HG03064 (cell line): ENCODE measurements around the gene HS3ST3A1.
"Not testable (repeated sequence)": the region's sequence is repeated elsewhere in the genome, so short reads cannot be mapped to it uniquely, and the experiment has no call there.

Experiments
- ATAC-seq: cut with Tn5 transposase; IDR thresholded peaks from one replicate; pipeline ENCODE4 v1.9.1; 2021; ENCODE audit warnings: low read depth; ENCODE audit not compliant: unreplicated experiment

Gene HS3ST3A1

DNA sequence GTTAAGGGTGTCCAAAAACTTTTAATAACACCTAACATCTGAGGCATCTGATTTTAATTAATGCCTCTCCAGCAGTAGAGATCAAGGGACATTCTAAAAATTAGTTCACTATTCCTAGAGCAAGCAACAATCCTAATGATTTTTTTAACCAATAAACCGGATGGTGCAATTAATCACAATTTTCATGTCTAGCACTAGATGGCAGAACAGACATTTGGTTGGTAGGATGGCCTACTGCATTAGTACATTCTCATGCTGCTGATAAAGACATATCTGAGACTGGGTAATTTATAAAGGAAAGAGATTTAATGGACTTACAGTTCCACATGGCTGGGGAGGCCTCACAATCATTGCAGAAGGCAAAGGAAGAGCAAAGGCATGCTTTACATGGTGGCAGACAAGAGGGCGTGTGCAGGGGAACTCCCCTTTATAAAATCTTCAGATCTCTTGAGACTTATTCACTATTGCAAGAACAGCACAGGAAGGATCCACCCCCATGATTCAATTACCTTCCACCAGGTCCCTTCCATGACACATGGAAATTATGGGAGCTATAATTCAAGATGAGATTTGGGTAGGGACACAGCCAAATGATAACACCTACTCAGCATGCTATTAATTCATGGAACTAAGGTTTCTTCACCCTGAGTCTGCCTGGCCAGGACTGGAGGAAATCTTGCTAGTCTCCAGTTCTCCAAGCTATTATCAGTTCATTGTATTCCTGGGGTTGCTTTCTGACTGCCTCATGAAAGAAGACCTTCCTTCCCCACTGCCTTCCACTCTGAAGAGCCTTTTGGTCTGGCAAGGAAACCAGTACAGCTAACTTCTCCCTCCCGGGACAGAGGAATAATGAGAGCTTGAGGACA, 24.8 kb downstream of the HS3ST3A1 start:
- ATAC-seq, result no peak

DNA sequence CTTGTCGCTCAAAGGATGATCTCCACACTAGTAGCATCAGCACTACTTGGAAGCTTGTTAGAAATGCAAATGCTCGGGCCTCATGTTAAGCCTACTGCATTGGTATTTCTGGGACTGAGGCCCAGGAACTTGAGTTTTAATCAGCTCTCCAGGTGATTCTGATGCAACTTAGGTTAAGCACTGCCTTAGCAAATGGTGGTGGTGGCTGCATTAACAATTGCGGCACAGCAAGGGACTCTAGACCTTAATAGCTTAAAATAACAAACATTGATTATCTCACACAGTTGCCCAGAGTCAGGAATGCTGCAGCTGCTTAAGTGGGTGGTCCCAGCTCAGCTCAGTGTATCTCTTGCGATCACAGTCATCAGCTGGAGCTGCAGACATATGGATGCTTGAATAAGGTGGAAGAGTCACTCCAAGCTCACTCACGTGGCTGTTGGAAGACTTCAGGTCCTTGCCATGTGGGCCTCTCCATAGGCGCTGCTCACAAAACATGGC, 25.8 kb downstream of the HS3ST3A1 start:
- ATAC-seq, result no peak

DNA sequence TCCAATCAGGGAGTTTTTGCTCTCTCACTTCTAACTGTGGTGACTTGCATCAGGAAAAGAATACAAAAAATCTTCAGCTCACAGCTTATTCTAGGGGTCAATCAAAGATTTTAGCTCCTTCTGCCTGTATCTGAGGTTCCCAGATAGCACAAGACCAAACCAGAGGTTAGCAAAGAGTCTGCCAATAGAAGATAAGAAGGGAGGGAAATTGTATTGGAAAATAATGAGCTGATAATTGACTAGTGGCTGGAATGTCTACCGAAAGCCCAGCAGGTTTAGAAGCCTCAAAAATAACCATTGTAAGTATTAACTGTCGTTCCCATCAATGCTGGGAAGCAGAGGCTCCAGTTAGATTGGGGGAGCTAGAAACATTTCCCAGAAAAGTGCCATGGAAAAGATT, 26.3 kb downstream of the HS3ST3A1 start:
- no peak for ATAC-seq

DNA sequence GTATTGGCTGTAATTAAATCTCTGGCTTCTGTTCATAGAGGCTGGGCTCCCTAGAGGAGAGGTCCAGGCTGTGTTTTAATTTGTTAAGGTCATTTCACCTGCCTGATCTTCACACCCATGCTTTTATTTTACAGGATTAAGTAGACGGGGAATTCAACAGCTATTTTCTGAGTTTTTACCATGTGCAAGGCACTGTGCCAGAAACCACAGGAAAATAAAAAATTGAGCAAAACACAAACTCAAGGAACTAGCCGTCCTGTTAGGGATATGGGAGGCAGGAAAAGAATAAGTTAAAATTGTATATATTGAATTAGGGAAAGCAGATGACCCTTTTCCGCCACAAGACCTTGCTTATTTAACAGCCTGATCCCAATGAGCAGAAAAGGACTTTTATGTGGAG, 29.1 kb downstream of the HS3ST3A1 start:
- no peak for ATAC-seq

DNA sequence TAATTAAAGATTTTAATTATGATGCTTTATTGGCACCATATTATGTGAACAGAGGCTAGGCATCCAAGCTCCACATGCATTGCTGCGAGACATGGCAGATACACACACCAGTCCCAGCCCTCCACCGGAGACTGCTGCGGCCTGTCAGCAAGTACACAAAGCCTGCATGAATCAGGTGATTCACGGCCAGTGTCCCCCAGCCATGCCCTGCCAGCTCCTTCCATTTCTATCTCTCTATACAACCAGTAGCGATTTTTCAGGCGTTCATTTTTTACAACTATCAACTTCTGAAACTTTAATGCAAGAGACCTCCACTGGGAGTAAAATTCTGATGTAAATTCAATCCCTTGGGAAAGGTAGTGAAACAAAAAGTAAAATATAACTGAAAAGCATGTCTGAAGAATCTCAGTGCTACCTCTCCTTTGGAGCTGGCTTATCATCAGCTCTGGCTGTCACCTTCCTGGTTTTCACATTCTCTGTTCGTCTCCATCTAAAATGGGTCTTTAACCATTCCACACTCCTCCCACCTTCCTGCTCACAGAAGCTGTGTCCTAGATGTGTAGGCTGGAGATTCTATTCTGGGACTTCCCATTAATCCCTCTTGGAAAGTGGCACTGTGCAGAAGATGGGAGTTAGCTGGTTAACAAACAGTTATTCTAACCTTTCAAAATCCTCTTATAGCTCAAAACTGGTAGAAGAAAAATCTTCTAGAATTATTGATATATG, 32.2 kb downstream of the HS3ST3A1 start:
- ATAC-seq, result no peak

DNA sequence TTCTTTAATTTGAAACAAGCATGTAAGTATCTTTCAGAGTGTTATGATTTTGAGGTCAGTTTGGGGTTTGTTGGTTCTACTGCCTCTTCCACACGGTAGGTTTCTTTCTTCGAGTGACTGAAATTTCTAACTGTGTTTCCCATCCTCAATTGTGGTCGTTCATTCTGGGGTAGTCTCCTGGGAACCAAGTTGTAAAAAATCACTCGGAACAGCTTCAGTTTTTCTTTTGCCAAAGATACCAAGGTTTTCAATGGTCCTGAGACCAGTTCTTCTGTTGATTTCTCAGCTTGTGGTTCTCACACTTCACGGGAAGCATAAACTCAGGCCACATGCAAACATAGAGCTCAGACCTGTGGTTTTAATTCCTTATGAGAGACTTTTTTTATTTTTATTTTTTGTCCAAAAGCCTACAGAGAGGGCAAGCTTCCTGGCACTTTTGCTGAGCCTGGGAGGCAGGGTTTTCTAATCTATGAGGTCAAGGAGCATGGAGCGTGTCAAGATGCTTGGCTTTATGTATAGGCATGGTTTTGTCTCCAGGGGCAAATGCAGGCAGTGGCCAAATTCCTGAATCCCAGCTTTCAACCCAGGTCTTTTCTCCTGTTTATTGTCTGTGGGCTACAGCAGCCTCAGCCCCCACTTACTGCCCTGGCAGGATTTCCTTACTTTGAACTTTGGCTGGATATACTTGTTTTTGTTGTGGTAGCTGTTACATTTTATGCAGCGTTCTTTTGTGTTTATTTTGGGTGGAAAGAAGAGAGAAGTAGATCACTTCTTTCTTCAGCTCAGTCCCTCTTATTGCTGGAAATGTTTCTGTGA, 32.9 kb downstream of the HS3ST3A1 start:
- ATAC-seq, result no peak

DNA sequence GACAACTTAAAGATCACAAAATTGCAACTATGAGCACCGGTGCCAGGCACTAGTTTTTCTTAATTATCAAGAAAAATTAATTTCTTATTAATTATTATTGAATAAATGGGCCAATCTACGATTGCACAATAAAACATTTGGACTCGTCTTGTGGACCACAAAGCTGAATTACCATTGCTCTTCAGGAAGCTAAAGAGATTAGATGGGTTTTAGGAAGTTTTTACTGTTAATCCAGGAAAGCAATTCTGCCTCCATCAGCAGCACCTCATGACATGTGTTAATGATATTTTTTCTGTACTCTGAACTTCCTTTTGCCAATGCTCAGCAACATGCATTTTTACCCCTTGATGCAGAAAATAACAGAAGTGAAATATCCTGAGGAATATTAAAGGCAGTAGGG, 37.9 kb downstream of the HS3ST3A1 start:
- no peak for ATAC-seq

DNA sequence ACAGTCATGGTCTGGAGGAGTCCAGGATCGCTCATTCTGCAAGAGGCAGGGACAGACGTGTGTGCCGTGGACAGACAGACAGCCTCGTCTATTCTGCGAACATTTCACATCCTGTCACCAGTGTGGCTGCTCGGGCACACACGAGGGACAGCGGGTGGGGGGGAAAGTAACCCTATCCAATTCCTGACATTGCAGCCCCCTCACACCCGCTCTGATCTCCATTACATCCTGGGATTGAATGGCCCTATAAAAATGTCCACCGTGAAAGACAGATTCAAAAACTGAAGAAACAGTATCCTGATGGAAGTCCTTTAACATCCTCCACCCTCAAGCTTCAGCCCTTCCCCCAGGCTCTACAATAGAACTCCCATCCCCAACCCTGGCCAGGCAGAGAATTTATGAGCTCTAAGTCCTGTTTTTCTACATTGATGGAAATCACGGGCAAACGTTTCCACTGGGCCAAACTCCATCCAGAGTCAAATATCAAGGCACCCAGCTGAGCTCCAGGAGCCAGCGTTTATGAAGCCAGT, 39.4 kb downstream of the HS3ST3A1 start:
- no peak for ATAC-seq

DNA sequence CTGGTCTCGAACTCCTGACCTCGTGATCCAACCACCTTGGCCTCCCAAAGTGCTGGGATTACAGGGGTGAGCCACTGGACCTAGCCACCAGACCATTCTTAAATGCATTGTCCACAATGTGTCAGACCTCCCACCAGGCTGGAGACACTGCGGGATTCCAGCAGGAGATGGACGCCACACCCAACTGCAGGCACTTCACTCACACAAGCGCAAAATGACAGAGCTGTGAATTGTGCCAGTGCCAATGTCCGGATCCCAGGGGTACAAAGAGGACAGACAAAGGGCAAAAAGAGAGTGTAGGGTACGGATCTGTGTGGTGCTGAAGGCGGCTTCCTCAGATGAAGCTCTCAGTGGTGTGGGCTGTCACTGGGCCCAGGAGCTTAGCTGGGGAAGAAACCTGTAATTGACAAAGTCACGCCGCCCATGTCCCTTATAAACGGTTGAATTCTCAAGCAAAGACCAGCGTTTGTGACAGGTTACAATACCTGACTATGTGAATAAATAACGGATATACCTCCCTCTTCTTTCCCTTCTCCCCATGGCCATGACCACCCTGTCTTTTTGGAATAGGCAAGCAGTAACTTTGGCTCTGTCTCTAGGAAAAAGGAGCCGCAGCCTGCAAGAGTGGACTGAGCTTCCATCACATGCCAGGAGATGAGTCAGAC, 40.0 kb downstream of the HS3ST3A1 start:
- ATAC-seq, result no peak

DNA sequence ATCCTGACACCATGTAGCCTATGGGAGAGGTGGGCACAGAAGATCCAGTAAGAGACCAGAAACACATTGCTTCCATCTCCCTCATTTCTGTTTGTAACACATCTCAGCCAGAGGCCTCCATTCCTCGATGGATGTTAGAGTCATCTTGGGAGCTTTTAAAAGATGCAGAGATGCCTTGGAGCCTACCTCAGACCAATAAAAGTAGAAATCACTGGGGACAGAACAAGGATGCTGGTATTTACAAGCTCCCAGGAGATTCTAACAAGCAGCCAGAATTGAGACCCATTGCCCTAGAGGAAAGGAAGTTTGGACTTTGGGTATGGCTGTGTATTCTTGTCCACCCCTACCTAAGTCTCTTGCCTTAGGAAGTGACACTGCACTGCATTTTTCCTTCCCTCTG, 40.8 kb downstream of the HS3ST3A1 start:
- no peak for ATAC-seq

DNA sequence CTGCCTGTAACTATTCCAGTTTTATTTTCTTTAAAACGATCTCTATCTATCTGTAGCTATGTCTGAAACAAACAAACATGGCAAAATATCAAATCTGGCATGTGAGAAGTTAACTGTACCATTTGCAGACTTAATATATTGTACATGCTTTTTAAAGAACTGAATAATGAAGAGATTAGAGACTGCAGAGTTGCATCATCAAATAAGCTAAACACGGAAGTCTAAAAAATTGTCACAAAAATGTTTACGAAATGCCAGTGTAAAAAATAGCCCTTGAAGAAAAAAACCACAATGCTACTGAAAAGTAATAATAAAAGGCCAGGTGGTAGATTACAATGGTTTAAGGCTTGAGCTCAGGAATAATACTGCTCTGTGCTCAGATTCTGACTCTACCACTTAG, 43.1 kb downstream of the HS3ST3A1 start:
- no peak for ATAC-seq

DNA sequence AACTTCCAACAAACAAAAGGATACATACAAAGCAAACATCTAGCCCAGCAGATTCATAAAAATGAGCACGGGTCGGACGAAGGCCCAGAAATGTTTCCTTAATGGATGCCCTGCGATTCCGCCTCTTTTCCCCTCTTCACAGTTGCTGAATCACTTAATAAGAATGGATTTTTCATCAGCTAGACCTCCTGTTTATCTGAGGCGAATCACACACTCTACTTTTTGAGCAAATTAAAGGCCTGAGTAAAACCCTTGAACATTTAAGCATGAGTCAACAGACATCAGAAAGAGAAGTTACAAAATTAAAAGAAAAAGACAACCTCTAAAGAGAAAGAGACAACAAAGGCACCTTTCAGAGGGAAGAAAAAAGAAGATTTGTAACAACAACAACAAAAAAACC, 44.7 kb downstream of the HS3ST3A1 start:
- no peak for ATAC-seq

DNA sequence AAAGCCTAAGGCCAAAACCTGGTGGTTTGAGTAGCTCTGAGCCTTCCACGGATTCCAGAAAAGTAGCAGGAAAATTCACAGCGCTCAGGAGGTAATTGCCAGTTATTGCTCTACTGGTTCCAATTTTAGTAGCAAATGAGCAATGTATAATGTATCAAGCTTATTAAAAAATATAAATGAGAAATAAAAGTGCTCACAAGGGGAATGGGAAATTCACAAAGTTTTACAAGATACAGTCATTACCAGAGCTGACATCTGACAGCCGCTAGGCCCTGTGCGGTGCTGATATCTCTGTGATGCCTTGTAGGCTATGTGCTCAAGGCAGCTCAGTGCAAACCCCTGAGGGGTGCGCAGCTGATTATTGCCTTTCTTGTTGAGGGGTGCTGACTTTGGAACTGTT, 47.5 kb downstream of the HS3ST3A1 start:
- ATAC-seq, result no peak

DNA sequence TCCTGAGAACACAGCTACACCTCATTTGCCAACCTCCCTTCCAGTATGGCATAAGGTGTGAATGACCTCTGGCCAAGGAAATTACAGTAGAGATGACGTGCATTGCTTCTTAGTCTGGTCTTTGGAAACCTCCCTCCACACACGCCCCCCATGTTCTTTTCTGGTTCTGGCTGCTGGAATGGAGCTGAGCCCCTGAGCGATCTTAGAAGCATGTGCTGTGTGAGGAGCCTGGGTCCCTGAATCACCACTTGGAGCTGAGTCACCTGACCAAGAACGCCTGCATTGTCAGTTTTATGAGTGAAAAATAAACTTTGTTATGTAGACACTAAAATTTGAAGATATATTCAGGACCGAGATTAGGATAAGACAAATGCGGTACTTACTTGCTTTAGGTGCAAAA, 51.4 kb downstream of the HS3ST3A1 start:
- no peak for ATAC-seq

DNA sequence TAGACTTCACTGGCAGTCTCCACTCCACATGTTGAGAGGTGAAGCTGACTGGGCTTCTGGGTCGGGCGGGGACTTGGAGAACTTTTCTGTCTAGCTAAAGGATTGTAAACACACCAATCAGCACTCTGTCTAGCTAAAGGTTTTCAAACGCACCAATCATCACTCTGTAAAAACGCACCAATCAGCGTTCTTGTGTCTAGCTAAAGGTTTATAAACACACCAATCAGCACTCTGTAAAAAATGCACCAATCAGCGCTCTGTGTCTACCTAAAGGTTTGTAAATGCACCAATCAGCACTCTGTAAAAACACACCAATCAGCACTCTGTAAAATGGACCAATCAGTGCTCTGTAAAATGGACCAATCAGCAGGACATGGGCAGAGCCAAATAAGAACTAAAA, 53.2 kb downstream of the HS3ST3A1 start:
- ATAC-seq, result not testable (repeated sequence)

DNA sequence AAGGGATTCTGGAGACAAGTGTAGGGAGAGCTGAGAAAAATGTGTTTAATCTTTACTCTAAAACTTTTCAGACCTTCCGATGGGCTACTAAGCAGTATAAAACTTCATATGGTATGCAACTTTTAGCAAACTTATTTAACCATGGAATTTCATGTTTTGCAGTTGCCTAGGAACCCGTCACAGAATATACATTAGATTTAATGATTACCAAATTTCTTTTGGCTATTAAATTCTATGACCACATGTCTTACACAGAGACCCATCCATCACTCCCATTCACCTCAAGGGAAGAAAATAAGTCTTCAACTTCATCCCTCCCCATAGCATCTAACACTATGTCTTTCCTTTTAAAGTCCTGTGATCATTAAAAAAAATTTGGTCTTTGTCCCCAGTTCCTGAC, 54.9 kb downstream of the HS3ST3A1 start:
- no peak for ATAC-seq

DNA sequence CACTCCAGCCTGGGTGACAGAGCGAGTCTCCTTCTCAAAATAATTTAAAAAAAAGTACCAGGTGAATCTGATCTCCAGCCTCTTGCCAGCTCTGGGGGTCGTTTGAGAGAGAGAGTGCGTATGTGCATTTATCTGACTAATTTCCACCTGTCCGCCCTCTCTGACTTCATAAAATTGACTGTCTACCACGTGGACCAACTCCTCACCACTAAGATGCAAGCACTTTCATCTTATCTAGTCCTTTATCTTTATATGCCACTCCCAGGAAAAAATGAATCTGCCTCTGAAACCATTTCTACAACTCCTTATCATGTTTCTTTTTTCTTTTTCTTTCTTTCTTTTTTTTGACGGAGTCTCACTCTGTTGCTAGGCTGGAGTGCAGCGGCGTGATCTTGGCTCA, 55.8 kb downstream of the HS3ST3A1 start:
- no peak for ATAC-seq

DNA sequence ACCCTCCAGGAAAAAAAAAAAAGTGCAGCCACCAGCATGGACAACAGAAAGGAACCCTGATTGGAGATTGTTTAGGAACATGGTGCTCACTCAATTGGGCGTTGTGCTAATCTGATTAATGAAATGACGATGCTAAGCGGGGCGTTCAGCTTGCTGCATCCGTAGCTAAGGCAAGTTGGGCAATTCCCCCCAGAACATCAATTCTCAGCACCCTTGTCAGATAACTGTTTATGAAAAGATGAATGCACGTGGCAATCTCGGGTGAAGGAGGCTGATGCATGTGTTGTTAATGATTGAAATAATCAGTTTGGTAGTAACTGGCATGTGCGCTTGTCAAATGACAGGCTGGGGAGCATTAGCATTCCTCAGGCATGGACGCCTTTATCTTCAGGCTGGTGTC, 57.0 kb downstream of the HS3ST3A1 start:
- no peak for ATAC-seq

DNA sequence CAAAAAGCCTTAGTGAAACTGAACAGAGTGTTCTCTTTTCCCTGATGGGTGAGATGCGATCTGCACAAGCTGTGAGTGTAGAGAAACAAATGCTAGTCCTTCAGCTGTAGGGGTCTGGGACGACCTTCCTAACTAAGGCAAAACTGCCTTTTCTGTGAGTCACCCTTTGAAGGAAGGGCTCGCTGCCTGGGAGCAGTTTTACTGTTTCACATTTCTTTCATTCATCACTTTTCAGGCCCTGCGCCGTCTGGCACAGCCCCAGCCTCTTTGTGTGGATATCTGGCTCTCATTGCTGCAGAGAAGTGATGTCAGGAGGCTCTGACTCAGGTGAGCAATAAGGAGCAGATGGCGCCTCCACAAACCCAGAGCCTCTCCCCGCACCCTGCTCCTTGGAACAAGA, 57.4 kb downstream of the HS3ST3A1 start:
- no peak for ATAC-seq

DNA sequence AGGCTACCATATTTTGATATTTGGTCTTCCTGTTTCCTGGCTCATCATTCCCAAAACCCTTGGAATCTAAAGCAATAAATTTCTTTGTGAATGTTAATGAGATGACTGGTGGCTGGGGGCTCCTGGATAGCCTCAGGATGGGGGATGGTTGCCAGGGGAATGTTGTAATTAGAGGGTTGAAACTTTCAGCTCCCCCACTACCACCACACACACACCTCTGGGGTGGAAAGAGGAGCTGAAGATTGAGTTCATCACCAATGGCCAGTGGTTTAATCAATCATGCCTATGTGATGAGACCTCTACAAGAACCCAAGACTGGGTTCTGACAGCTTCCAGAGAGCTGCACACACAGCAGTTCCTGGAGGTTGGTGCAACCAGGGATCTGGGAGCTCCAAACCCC, 59.1 kb downstream of the HS3ST3A1 start:
- ATAC-seq, result no peak
